Adrenal gland (tissue), 12 donors: Measurements from ENCODE around the gene APBA1. TPM values are rescaled to one million over a fixed set of nuclear protein-coding genes. Genes with fewer than 3 reads are reported as not detected.

ENCODE experiments used
- DNase-seq, 7 donors: peaks; one replicate each; pipeline ENCODE4 v3.0.0-alpha.2; 2019 to 2020
- H3K27ac ChIP-seq, 5 donors: fragments of 200-600 bp; sonication (generic) in 4 of 5; 1 replicate in 3 of 5; 2 replicates in 2 of 5; pipeline versions ENCODE4 v1.5.1 to v1.8.0; 2016 to 2020; ENCODE audit warnings: mild to moderate bottlenecking in 1 of 5
- H3K27me3 ChIP-seq: fragments of 200-600 bp; 2 replicates; pipeline ENCODE4 v1.8.0; 2021
- H3K36me3 ChIP-seq, 2 donors: fragments of 200-600 bp; replicated peaks in 1 of 2; 1 replicate in 1 of 2; 2 replicates in 1 of 2; pipeline versions ENCODE4 v1.5.1 to v1.8.0; 2018 to 2022
- H3K4me1 ChIP-seq, 2 donors: fragments of 200-600 bp; replicated peaks in 1 of 2; 1 replicate in 1 of 2; 2 replicates in 1 of 2; pipeline versions ENCODE4 v1.5.1 to v1.8.0; 2018 to 2021
- H3K4me3 ChIP-seq, 4 donors: fragments of 200-600 bp; sonication (generic) in 3 of 4; one replicate each; pipeline ENCODE4 v1.5.1; 2016 to 2018
- H3K9me3 ChIP-seq, 3 donors: fragments of 200-600 bp; sonication (generic) in 1 of 3; replicated peaks in 1 of 3; 1 replicate in 2 of 3; 2 replicates in 1 of 3; pipeline versions ENCODE4 v1.5.1 to v1.8.0; 2016 to 2021
- POLR2A ChIP-seq, 2 donors: fragments of 450-650 bp; IDR thresholded peaks; one replicate each; pipeline ENCODE4 v1.6.1; 2017; ENCODE audit warnings: antibody characterized with exemption in 2 of 2, mild to moderate bottlenecking in 2 of 2, moderate library complexity in 1 of 2
- WGBS, 4 donors: extraction: QIAGEN DNeasy Blood & Tissue Kit in 2 of 4; methylation state at CpG; one replicate each; pipeline versions ENCODE4 v1.1.5 to v1.1.7; 2013 to 2017; 5-methylcytosine and 5-hydroxymethylcytosine counted together
- intact Hi-C, 2 donors: fragments of 100-400 bp; cut with DNase I; formaldehyde crosslinking; loops; one replicate each; pipeline versions ENCODE4 v1.14.1 to v1.15.0; 2022 to 2023
- polyA plus RNA-seq, 3 donors: library from polyadenylated mRNA; stranded (reverse); fragments of 200-250 nt in 2 of 3; fragments of 350-450 nt in 1 of 3; fragmentation: Illumina TruSeq in 1 of 3; extraction: RNeasy Lipid Tissue Mini Kit (QIAGEN cat#74804) in 1 of 3; gene quantifications; one replicate each; pipeline ENCODE4 v1.2.3, GENCODE V29; 2013 to 2014
- total RNA-seq, 9 donors: library from RNA; depleted of rRNA in 4 of 9; stranded (reverse); fragments of >200 nt in 4 of 9; fragments of 120-200 nt in 1 of 9; fragmentation: NEBNext Ultra II Directional in 1 of 9; extraction: Animal tissue kit (Norgen Biotek cat#: 25700) in 1 of 9; gene quantifications; one replicate each; pipeline versions ENCODE4 v1.1.0 to v1.2.4, GENCODE V29; 2013 to 2023
- TF ChIP-seq, protein P1 (sequence below), 6 experiments: fragments of 450-650 bp in 4 of 6; fragments of 200-600 bp in 2 of 6; sonication (generic) in 1 of 6; IDR thresholded peaks; 1 replicate in 5 of 6; 2 replicates in 1 of 6; pipeline versions ENCODE4 v1.5.1 to v1.8.0; 2016 to 2021; ENCODE audit warnings: antibody characterized with exemption in 6 of 6, mild to moderate bottlenecking in 2 of 6, moderate library complexity in 1 of 6
- donor health status: healthy with polysubstance abuse.
- donor health status: Bipolar disorder and iron deficiency.
- donor health status: DM: yes; HTN: yes; CAD: no.
- donor health status: DM: no; HTN: no; CAD: no.
- donor health status: DM: no; HTN: no; CAD: no.
- donor health status: DM: yes; HTN: yes; CAD: no.

Gene APBA1
- total and polyA plus RNA-seq, 12 donors: 0.64 to 6.4 (median 3.5) TPM

DNA sequence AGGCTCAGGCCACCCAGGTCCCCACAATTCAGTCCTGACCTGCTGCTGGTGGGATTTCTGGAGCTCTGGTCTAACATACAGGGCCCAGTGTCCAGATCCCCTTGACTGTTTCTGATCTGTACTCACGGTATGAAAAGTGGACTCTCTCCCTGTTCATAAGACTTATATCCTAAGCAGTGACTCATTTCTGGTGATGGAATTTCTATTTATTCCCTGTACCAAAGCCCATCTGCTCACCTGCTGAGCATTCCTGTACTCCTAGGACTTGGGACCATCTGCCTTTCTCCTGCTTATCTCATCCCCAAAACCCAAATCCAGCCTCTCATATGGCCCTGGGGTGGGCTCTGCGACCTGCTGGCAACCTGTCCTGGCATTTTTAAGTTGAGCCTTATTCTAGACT is 86.6 kb downstream of the APBA1 start:
- intact Hi-C loops: no loop called here
- DNase-seq: no peak
- H3K36me3 ChIP-seq: no peaks in the 10 kb centered on the region
- WGBS, 4 donors: 87 to 96% (median 88%) methylated on average over 2 of the region's 2 CpGs
- H3K9me3 ChIP-seq: no peaks in the 10 kb centered on the region
- H3K27me3 ChIP-seq: no peaks in the 10 kb centered on the region
- no peak overlapping the region for H3K27ac ChIP-seq
- TF ChIP-seq POLR2A (IDR thresholded peaks at IDR 0.05): no peak
- TF ChIP-seq, protein P1, sequence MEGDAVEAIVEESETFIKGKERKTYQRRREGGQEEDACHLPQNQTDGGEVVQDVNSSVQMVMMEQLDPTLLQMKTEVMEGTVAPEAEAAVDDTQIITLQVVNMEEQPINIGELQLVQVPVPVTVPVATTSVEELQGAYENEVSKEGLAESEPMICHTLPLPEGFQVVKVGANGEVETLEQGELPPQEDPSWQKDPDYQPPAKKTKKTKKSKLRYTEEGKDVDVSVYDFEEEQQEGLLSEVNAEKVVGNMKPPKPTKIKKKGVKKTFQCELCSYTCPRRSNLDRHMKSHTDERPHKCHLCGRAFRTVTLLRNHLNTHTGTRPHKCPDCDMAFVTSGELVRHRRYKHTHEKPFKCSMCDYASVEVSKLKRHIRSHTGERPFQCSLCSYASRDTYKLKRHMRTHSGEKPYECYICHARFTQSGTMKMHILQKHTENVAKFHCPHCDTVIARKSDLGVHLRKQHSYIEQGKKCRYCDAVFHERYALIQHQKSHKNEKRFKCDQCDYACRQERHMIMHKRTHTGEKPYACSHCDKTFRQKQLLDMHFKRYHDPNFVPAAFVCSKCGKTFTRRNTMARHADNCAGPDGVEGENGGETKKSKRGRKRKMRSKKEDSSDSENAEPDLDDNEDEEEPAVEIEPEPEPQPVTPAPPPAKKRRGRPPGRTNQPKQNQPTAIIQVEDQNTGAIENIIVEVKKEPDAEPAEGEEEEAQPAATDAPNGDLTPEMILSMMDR (IDR thresholded peaks at IDR 0.05): no peak
- no peak overlapping the region for H3K4me3 ChIP-seq
- H3K4me1 ChIP-seq: peaks cover 0 to 5% of the 10 kb centered on the region in 2 donors

DNA sequence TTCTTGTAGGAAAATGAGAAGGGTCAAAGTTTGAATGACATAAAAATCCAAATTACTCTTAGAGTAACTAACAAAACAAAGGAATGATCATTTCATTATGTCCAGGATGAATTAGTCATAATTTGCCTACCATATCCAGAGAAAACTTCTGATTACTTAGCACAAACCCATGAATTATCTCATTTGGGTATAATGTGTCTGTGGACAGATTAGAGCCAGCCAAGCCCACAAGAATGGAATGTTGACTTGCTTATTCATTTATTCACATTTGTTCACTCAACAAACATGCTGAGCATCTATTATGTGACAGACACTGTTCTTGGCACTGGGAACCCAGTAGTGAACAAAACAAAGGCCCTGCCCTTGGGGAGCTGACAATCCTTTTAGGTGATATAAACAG is 87.4 kb downstream of the APBA1 start:
- H3K4me3 ChIP-seq: no peak overlapping the region
- DNase-seq: no peak
- TF ChIP-seq, protein P1 (IDR thresholded peaks at IDR 0.05): no peak
- TF ChIP-seq POLR2A (IDR thresholded peaks at IDR 0.05): no peak
- H3K9me3 ChIP-seq: no peaks in the 10 kb centered on the region
- peaks cover 0 to 5% of the 10 kb centered on the region in 2 donors for H3K4me1 ChIP-seq
- no peaks in the 10 kb centered on the region for H3K36me3 ChIP-seq
- H3K27ac ChIP-seq: no peak overlapping the region
- intact Hi-C loops: no loop called here
- no peaks in the 10 kb centered on the region for H3K27me3 ChIP-seq

DNA sequence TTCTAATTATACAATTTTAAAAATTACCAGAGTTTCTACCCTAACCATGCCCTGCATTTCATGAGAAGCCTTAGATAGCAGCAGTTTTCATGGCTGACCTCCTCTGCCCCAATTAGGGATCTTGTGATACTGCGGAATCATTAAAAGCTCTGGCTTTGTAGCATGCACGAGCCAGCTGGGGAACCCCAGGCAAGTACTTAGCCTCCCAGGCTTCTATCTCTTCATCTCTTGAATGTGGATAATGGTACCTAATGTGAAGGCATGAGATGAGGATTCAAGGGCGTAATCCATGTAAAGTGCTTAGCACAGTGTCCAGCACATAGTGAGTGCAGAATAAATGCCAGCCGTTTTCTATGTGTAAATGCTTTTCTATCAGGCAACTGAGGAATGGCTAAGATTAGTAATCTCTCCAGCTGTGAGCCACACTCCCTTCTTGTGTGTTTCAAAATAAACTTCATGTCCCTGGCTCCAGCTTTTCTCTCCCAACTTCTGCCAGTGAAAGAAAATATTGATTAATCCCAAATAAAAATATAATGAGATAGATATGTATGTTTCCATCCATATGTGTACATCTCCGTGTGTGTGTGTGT is 88.4 kb downstream of the APBA1 start:
- Histone ChIP-seq H3K4me3 (no peak overlapping the region), H3K36me3 (no peaks in the 10 kb centered on the region), H3K27ac (no peak overlapping the region), H3K27me3 (no peaks in the 10 kb centered on the region), H3K9me3 (no peaks in the 10 kb centered on the region), H3K4me1 (peaks cover 0 to 5% of the 10 kb centered on the region in 2 donors)
- no peak for DNase-seq
- TF ChIP-seq, protein P1 (IDR thresholded peaks at IDR 0.05): no peak
- no peak for TF ChIP-seq POLR2A (IDR thresholded peaks at IDR 0.05)
- WGBS, 4 donors: 80 to 83% (median 82%) methylated on average over 5 of the region's 5 CpGs
- intact Hi-C loops: no loop called here

DNA sequence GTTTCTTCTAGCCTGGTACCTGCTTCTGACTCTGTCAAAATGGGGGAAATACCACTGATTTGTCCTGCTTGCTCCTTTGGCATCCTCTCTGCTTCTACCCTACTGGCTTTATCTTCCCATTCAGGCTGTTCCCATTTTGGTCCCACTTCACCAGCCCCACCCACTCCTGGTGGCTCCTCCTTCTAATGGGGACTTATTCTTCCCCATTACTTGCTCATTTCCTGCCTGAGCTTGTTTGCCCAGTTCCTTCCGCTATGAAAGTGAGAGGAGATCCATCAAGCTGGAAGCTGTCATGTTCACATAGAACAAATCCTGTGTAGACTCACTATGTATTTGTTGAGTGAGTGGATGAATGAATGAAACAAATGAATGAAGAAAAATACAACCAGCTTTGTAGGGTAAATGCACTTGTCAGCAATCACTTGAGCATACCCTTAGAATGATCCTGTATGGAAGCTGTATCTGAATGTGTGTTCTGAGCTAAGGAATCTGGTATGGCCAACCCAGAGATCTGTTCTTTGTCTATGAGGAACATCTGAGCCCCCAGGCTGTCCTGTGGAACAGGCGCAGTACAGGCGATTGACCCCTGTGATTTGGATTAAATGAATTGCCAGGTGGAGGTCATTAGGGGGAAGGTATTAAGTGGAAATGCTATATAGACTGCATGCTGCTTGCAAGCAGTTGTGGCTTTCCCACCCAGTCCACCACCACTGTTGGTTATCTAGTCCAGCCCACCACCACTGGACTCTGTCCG is 89.5 kb downstream of the APBA1 start:
- Histone ChIP-seq H3K4me1 (peaks cover 0 to 5% of the 10 kb centered on the region in 2 donors), H3K9me3 (no peaks in the 10 kb centered on the region), H3K27ac (no peak overlapping the region), H3K4me3 (no peak overlapping the region), H3K27me3 (no peaks in the 10 kb centered on the region), H3K36me3 (no peaks in the 10 kb centered on the region)
- peak in 4 of 7 donors; percentile 11 to 18 (median 17) for DNase-seq
- intact Hi-C loops: no loop called here
- TF ChIP-seq, protein P1 (IDR thresholded peaks at IDR 0.05): no peak
- no peak for TF ChIP-seq POLR2A (IDR thresholded peaks at IDR 0.05)
- WGBS, 4 donors: 82 to 92% (median 86%) methylated on average over 4 of the region's 4 CpGs
